ENCODE data around the gene CEP83. TPM values are rescaled to one million over a fixed set of nuclear protein-coding genes. Genes with fewer than 3 reads are reported as not detected.
A peak's percentile ranks its signal among the peaks of the same experiment; 100 is the strongest.
"Not testable (repeated sequence)": the region's sequence is repeated elsewhere in the genome, so short reads cannot be mapped to it uniquely, and the experiment has no call there.

CEP83 gene
- total and polyA plus RNA-seq, 4 donors: 19.5 to 25.8 (median 21.9) TPM

DNA sequence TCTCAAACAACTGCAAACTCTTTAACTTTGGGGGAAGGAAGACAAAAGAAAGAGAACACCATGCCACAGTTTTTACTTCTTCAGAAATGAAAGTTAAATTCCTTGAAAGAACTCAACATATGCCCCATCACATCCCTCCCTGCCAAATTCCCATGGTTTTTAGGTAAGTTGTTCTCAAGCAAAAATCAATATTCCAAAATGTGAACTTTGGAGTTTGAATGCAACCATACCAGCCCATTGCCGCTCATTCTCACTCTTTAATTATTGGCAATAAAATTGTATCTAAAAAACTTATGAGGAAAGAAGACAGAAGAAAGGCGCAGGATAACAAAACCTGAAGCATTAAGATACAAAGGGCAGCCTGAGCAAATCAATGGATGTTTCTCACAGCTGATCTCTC, 31.8 kb upstream of the CEP83 start:
- no peak overlapping the region for H3K4me3 ChIP-seq (ENCODE audit: low read depth, low read length)
- H3K27ac ChIP-seq (ENCODE audit: low read depth, low read length): no peak overlapping the region
- H3K9me3 ChIP-seq (ENCODE audit: control insufficient read depth, insufficient read depth, low read length): no peaks in the 10 kb centered on the region
- WGBS (ENCODE audit: insufficient coverage): no CpG with 5 or more reads among the region's 2 CpGs
- no peaks in the 10 kb centered on the region for H3K4me1 ChIP-seq (ENCODE audit: control insufficient read depth, insufficient read depth, low read length)
- no peaks in the 10 kb centered on the region for H3K27me3 ChIP-seq (ENCODE audit: control insufficient read depth, insufficient read depth, low read length)
- DNase-seq (ENCODE audit: low read depth in 4 of 6, low spot score in 6 of 6): no peak
- no peaks in the 10 kb centered on the region for H3K36me3 ChIP-seq (ENCODE audit: control insufficient read depth, insufficient read depth, low read length)

GRCh38 chr12:94488463-94488862, 28.8 kb upstream of the CEP83 start:
- Histone ChIP-seq H3K36me3 (ENCODE audit: control insufficient read depth, insufficient read depth, low read length) (no peaks in the 10 kb centered on the region), H3K4me1 (ENCODE audit: control insufficient read depth, insufficient read depth, low read length) (no peaks in the 10 kb centered on the region), H3K9me3 (ENCODE audit: control insufficient read depth, insufficient read depth, low read length) (no peaks in the 10 kb centered on the region), H3K4me3 (ENCODE audit: low read depth, low read length) (no peak overlapping the region), H3K27ac (ENCODE audit: low read depth, low read length) (no peak overlapping the region), H3K27me3 (ENCODE audit: control insufficient read depth, insufficient read depth, low read length) (no peaks in the 10 kb centered on the region)
- no CpG with 5 or more reads among the region's 2 CpGs for WGBS (ENCODE audit: insufficient coverage)
- DNase-seq (ENCODE audit: low read depth in 4 of 6, low spot score in 6 of 6): peak in 3 of 6 donors; percentile 2 to 41 (median 36)

DNA sequence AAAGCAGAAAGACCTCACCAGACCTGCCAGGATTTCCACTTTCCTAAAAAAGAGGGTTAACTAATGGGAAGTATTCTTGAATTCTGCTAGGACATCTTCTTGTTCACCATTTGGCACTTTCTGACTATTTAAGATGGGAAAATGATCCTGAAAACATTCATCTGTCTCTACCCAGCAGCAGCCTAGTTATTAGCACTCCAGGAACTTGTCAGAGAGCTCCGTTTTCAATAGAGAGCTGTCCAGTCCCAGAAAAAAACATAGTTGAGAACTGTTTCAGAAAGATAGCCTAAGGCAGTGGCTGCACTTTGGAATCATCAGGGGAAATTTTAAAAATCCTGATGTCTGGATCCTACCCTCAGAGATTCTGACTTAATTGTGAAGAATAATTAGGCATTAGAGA, 22.1 kb upstream of the CEP83 start:
- no peaks in the 10 kb centered on the region for H3K4me1 ChIP-seq (ENCODE audit: control insufficient read depth, insufficient read depth, low read length)
- DNase-seq (ENCODE audit: low read depth in 4 of 6, low spot score in 6 of 6): no peak
- no peaks in the 10 kb centered on the region for H3K9me3 ChIP-seq (ENCODE audit: control insufficient read depth, insufficient read depth, low read length)
- WGBS (ENCODE audit: insufficient coverage): no CpG with 5 or more reads among the region's 1 CpG
- H3K4me3 ChIP-seq (ENCODE audit: low read depth, low read length): no peak overlapping the region
- H3K27ac ChIP-seq (ENCODE audit: low read depth, low read length): no peak overlapping the region
- no peaks in the 10 kb centered on the region for H3K36me3 ChIP-seq (ENCODE audit: control insufficient read depth, insufficient read depth, low read length)
- H3K27me3 ChIP-seq (ENCODE audit: control insufficient read depth, insufficient read depth, low read length): no peaks in the 10 kb centered on the region

DNA sequence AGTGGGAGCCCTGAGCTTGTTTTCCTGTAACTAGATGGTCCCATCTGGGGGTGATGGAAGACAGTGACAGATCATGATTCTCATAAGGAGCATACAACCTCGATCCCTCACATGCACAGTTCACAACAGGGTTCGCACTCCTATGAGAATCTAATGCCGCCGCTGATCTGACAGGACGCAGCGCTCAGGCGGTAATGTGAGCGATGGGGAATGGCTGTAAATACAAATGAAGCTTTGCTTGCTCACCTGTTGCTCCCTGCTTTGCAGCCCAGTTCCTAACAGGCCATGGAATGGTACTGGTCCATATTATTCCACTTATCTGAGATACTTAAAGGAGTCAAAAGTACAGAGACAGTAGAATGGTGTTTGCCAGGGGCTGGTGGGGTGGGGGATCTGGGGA, 9.9 kb upstream of the CEP83 start:
- H3K9me3 ChIP-seq (ENCODE audit: control insufficient read depth, insufficient read depth, low read length): no peaks in the 10 kb centered on the region
- no peak overlapping the region for H3K27ac ChIP-seq (ENCODE audit: low read depth, low read length)
- no peaks in the 10 kb centered on the region for H3K27me3 ChIP-seq (ENCODE audit: control insufficient read depth, insufficient read depth, low read length)
- no peak overlapping the region for H3K4me3 ChIP-seq (ENCODE audit: low read depth, low read length)
- DNase-seq (ENCODE audit: low read depth in 4 of 6, low spot score in 6 of 6): no peak
- no peaks in the 10 kb centered on the region for H3K4me1 ChIP-seq (ENCODE audit: control insufficient read depth, insufficient read depth, low read length)
- no peaks in the 10 kb centered on the region for H3K36me3 ChIP-seq (ENCODE audit: control insufficient read depth, insufficient read depth, low read length)
- WGBS (ENCODE audit: insufficient coverage): 100% methylated on average over 1 of the region's 8 CpGs

- 17% methylated on average over 4 of the region's 6 CpGs for WGBS (ENCODE audit: insufficient coverage)
- Histone ChIP-seq H3K9me3 (ENCODE audit: control insufficient read depth, insufficient read depth, low read length) (no peaks in the 10 kb centered on the region), H3K27me3 (ENCODE audit: control insufficient read depth, insufficient read depth, low read length) (no peaks in the 10 kb centered on the region), H3K4me1 (ENCODE audit: control insufficient read depth, insufficient read depth, low read length) (peaks cover 8% of the 10 kb centered on the region), H3K4me3 (ENCODE audit: low read depth, low read length) (peak overlapping the region; percentile 93), H3K27ac (ENCODE audit: low read depth, low read length) (peak overlapping the region; percentile 97), H3K36me3 (ENCODE audit: control insufficient read depth, insufficient read depth, low read length) (no peaks in the 10 kb centered on the region)
- peak in 2 of 6 donors; percentile 9 to 19 for DNase-seq (ENCODE audit: low read depth in 4 of 6, low spot score in 6 of 6)
Measured at GRCh38 chr12:94460616-94460959, 921 bp upstream of the CEP83 start.

GRCh38 chr12:94458877-94459727, 565 bp downstream of the CEP83 start:
- no peaks in the 10 kb centered on the region for H3K27me3 ChIP-seq (ENCODE audit: control insufficient read depth, insufficient read depth, low read length)
- WGBS (ENCODE audit: insufficient coverage): 1% methylated on average over 12 of the region's 23 CpGs
- no peaks in the 10 kb centered on the region for H3K9me3 ChIP-seq (ENCODE audit: control insufficient read depth, insufficient read depth, low read length)
- peak overlapping the region; percentile 93 for H3K4me3 ChIP-seq (ENCODE audit: low read depth, low read length)
- H3K4me1 ChIP-seq (ENCODE audit: control insufficient read depth, insufficient read depth, low read length): peaks cover 8% of the 10 kb centered on the region
- no peaks in the 10 kb centered on the region for H3K36me3 ChIP-seq (ENCODE audit: control insufficient read depth, insufficient read depth, low read length)
- DNase-seq (ENCODE audit: low read depth in 4 of 6, low spot score in 6 of 6): peak in 3 of 6 donors; percentile 18 to 56 (median 36)
- peak overlapping the region; percentile 97 for H3K27ac ChIP-seq (ENCODE audit: low read depth, low read length)

- Histone ChIP-seq H3K9me3 (ENCODE audit: control insufficient read depth, insufficient read depth, low read length) (no peaks in the 10 kb centered on the region), H3K4me1 (ENCODE audit: control insufficient read depth, insufficient read depth, low read length) (peaks cover 8% of the 10 kb centered on the region), H3K27ac (ENCODE audit: low read depth, low read length) (no peak overlapping the region), H3K36me3 (ENCODE audit: control insufficient read depth, insufficient read depth, low read length) (no peaks in the 10 kb centered on the region), H3K27me3 (ENCODE audit: control insufficient read depth, insufficient read depth, low read length) (no peaks in the 10 kb centered on the region), H3K4me3 (ENCODE audit: low read depth, low read length) (no peak overlapping the region)
- no peak for DNase-seq (ENCODE audit: low read depth in 4 of 6, low spot score in 6 of 6)
- no CpG with 5 or more reads among the region's 1 CpG for WGBS (ENCODE audit: insufficient coverage)
Measured at GRCh38 chr12:94457311-94457710, 2.4 kb downstream of the CEP83 start.

DNA sequence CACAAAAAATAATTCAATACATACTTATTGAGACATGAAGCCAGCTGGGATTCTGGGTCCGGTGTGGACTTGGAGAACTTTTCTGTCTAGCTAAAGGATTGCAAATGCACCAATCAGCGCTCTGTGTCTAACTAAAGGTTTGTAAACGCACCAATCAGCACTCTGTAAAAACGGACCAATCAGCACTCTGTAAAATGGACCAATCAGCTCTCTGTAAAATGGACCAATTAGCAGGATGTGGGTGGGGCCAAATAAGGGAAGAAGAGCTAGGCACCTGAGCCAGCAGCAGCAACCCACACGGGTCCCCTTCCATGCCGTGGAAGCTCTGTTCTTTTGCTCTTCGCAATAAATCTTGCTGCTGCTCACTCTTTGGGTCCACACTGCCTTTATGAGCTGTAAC, 5.3 kb downstream of the CEP83 start:
- not testable (repeated sequence) for H3K9me3 ChIP-seq (ENCODE audit: control insufficient read depth, insufficient read depth, low read length); H3K27me3 ChIP-seq (ENCODE audit: control insufficient read depth, insufficient read depth, low read length); DNase-seq (ENCODE audit: low read depth in 4 of 6, low spot score in 6 of 6); H3K27ac ChIP-seq (ENCODE audit: low read depth, low read length); H3K4me1 ChIP-seq (ENCODE audit: control insufficient read depth, insufficient read depth, low read length); H3K36me3 ChIP-seq (ENCODE audit: control insufficient read depth, insufficient read depth, low read length); H3K4me3 ChIP-seq (ENCODE audit: low read depth, low read length)
- 94% methylated on average over 7 of the region's 7 CpGs for WGBS (ENCODE audit: insufficient coverage)

DNA sequence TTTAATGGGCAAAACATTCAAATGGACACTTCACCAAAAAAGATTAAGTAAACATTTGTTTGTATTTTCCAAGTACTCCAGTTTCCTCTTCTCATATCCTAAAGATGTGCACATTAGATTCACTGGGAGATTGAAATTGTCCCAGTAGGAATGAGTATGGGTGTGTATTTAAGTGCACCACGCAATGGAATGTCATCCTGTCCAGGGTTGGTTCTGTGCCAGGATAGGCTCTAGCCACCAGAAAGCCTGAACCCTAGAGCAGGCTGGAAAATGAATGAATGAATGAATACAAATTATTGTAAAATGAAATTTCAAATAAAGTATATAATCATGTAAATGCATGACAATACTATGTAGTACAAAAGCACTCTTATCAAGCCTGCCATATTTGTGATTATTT, 14.0 kb downstream of the CEP83 start:
- no peak for DNase-seq (ENCODE audit: low read depth in 4 of 6, low spot score in 6 of 6)
- Histone ChIP-seq H3K9me3 (ENCODE audit: control insufficient read depth, insufficient read depth, low read length) (no peaks in the 10 kb centered on the region), H3K4me1 (ENCODE audit: control insufficient read depth, insufficient read depth, low read length) (no peaks in the 10 kb centered on the region), H3K27me3 (ENCODE audit: control insufficient read depth, insufficient read depth, low read length) (no peaks in the 10 kb centered on the region), H3K27ac (ENCODE audit: low read depth, low read length) (no peak overlapping the region), H3K36me3 (ENCODE audit: control insufficient read depth, insufficient read depth, low read length) (no peaks in the 10 kb centered on the region), H3K4me3 (ENCODE audit: low read depth, low read length) (no peak overlapping the region)
- WGBS (ENCODE audit: insufficient coverage): no CpG with 5 or more reads among the region's 1 CpG

- Histone ChIP-seq H3K27ac (ENCODE audit: low read depth, low read length) (no peak overlapping the region), H3K9me3 (ENCODE audit: control insufficient read depth, insufficient read depth, low read length) (no peaks in the 10 kb centered on the region), H3K36me3 (ENCODE audit: control insufficient read depth, insufficient read depth, low read length) (no peaks in the 10 kb centered on the region), H3K4me1 (ENCODE audit: control insufficient read depth, insufficient read depth, low read length) (peaks cover 3% of the 10 kb centered on the region), H3K27me3 (ENCODE audit: control insufficient read depth, insufficient read depth, low read length) (no peaks in the 10 kb centered on the region), H3K4me3 (ENCODE audit: low read depth, low read length) (no peak overlapping the region)
- WGBS (ENCODE audit: insufficient coverage): 100% methylated on average over 1 of the region's 1 CpG
- no peak for DNase-seq (ENCODE audit: low read depth in 4 of 6, low spot score in 6 of 6)
Measured at GRCh38 chr12:94437303-94437702, 22.4 kb downstream of the CEP83 start.
